Measurements from ENCODE around the gene STRN3. TPM values are rescaled to one million over a fixed set of nuclear protein-coding genes. Genes with fewer than 3 reads are reported as not detected.
A peak's percentile ranks its signal among the peaks of the same experiment; 100 is the strongest.

Gene STRN3
- total and polyA plus RNA-seq, 10 donors, result 7.6 to 50.1 (median 34.3) TPM

DNA sequence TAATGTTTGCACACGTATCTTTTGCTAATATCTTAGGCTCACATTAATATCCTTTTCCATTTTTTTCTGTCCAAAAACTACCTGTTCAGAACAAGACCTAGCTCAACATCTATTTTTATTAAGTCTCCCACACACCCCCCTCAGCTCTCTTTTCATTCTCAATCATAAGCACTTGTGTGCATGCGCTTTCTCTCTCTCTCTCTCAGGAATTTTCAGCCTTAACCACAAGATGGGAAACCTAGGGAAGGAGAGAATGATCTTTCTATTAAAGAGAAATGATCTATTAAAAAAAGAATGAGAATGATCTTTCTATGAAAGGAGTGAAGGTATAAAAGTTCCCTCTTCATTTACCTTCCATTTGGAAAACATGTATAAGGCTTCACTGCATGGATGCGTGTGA lies 40.4 kb downstream of the STRN3 start:
- no peak overlapping the region for H3K4me3 ChIP-seq
- peaks cover 6 to 76% (median 40%) of the 10 kb centered on the region in 6 donors for H3K4me1 ChIP-seq
- 92 to 98% (median 97%) methylated on average over 3 of the region's 3 CpGs for WGBS, 5 donors
- TF ChIP-seq CTCF (IDR thresholded peaks at IDR 0.05 in 8 of 11, conservative IDR thresholded peaks at IDR 0.05 in 3 of 11) (no peak), POLR2A (IDR thresholded peaks at IDR 0.05) (no peak)
- intact Hi-C loops (cut with DNase I; ENCODE audit: low total_unique reads), result no loop called here
- no peak overlapping the region for H3K27ac ChIP-seq
- H3K9me3 ChIP-seq, result no peaks in the 10 kb centered on the region
- H3K27me3 ChIP-seq (replicated peaks in 1 of 7), result no peaks in the 10 kb centered on the region
- H3K36me3 ChIP-seq, result no peaks in the 10 kb centered on the region
- no peak for DNase-seq

- H3K36me3 ChIP-seq, result no peaks in the 10 kb centered on the region
- no peak for DNase-seq
- H3K9me3 ChIP-seq, result no peaks in the 10 kb centered on the region
- H3K4me1 ChIP-seq, result peaks cover 3 to 70% (median 38%) of the 10 kb centered on the region in 6 donors
- WGBS, 5 donors, result 88 to 98% (median 94%) methylated on average over 2 of the region's 2 CpGs
- TF ChIP-seq CTCF (IDR thresholded peaks at IDR 0.05 in 8 of 11, conservative IDR thresholded peaks at IDR 0.05 in 3 of 11), result no peak
- TF ChIP-seq POLR2A (IDR thresholded peaks at IDR 0.05), result no peak
- TF ChIP-seq POLR2AphosphoS5 (IDR thresholded peaks at IDR 0.05), result no peak
- no peaks in the 10 kb centered on the region for H3K27me3 ChIP-seq (replicated peaks in 1 of 7)
- no peak overlapping the region for H3K27ac ChIP-seq
- intact Hi-C loops (cut with DNase I; ENCODE audit: low total_unique reads), result loop anchor here (5.0 kb wide), 1 partner anchor 98 kb away; no protein-coding TSS in a partner anchor
- no peak overlapping the region for H3K4me3 ChIP-seq
These were observed 42.3 kb downstream of the STRN3 start for GRCh38 chr14:30983858-30984257.

DNA sequence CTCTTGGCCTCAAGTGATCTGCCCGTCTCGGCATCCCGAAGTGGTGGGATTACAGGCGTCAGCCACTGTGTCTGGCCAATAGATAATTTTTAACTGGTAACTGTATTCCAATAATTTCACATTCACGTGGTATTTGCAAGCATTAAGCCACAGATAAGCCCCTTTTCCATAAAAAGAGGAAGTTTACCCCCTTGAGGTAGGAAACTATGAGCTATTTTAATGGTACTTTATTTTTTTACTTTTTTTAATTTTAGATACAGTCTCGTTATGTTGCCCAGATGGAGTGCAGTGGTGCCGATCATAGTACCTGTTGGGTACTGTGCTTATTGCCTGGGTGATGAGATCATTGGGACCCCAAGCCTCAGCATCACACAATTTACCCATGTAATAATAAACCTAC lies 43.6 kb downstream of the STRN3 start:
- H3K27ac ChIP-seq, result no peak overlapping the region
- no peak for TF ChIP-seq CTCF (IDR thresholded peaks at IDR 0.05 in 8 of 11, conservative IDR thresholded peaks at IDR 0.05 in 3 of 11)
- no peak for TF ChIP-seq POLR2AphosphoS5 (IDR thresholded peaks at IDR 0.05)
- no peaks in the 10 kb centered on the region for H3K9me3 ChIP-seq
- no peaks in the 10 kb centered on the region for H3K36me3 ChIP-seq
- DNase-seq, result no peak
- intact Hi-C loops (cut with DNase I; ENCODE audit: low total_unique reads), result loop anchor here (5.0 kb wide), 1 partner anchor 100 kb away; no protein-coding TSS in a partner anchor
- H3K4me3 ChIP-seq, result no peak overlapping the region
- no peaks in the 10 kb centered on the region for H3K27me3 ChIP-seq (replicated peaks in 1 of 7)
- WGBS, 5 donors, result 43 to 59% (median 57%) methylated on average over 7 of the region's 7 CpGs
- peaks cover 3 to 71% (median 35%) of the 10 kb centered on the region in 6 donors for H3K4me1 ChIP-seq

GRCh38 chr14:30980980-30981379 lies 45.2 kb downstream of the STRN3 start:
- TF ChIP-seq POLR2A (IDR thresholded peaks at IDR 0.05), result no peak
- TF ChIP-seq POLR2AphosphoS5 (IDR thresholded peaks at IDR 0.05), result no peak
- no peak for TF ChIP-seq CTCF (IDR thresholded peaks at IDR 0.05 in 8 of 11, conservative IDR thresholded peaks at IDR 0.05 in 3 of 11)
- Histone ChIP-seq H3K4me3 (no peak overlapping the region), H3K36me3 (no peaks in the 10 kb centered on the region), H3K4me1 (peaks cover 3 to 77% (median 42%) of the 10 kb centered on the region in 6 donors), H3K27ac (peak overlapping the region in 3 of 8 donors; percentile 15 to 34 (median 15)), H3K27me3 (replicated peaks in 1 of 7) (no peaks in the 10 kb centered on the region), H3K9me3 (no peaks in the 10 kb centered on the region)
- 75 to 96% (median 82%) methylated on average over 3 of the region's 3 CpGs for WGBS, 5 donors
- DNase-seq, result no peak
- intact Hi-C loops (cut with DNase I; ENCODE audit: low total_unique reads), result loop anchor here (5.0 kb wide), 1 partner anchor 101 kb away; no protein-coding TSS in a partner anchor

Measured in spleen (tissue), 11 donors.